Subcutaneous abdominal adipose tissue (tissue), 5 donors: ENCODE results near the gene CTIF.
A peak's percentile ranks its signal among the peaks of the same experiment; 100 is the strongest.

ENCODE experiments used
- H3K27ac ChIP-seq: one replicate; pipeline ENCODE4 v1.7.0; 2013; ENCODE audit warnings: low read depth, mild to moderate bottlenecking, inconsistent platforms, low read length, moderate library complexity
- H3K27me3 ChIP-seq, 5 donors: one replicate each; pipeline ENCODE4 v1.7.0; 2013; ENCODE audit warnings: low read length in 5 of 5, inconsistent platforms in 1 of 5; ENCODE audit not compliant: control insufficient read depth in 5 of 5, insufficient read depth in 4 of 5
- H3K36me3 ChIP-seq, 5 donors: one replicate each; pipeline ENCODE4 v1.7.0; 2013; ENCODE audit warnings: low read length in 5 of 5; ENCODE audit not compliant: control insufficient read depth in 5 of 5, insufficient read depth in 5 of 5
- H3K4me1 ChIP-seq, 5 donors: one replicate each; pipeline ENCODE4 v1.7.0; 2013; ENCODE audit warnings: low read length in 5 of 5, mild to moderate bottlenecking in 3 of 5, moderate library complexity in 1 of 5; ENCODE audit not compliant: control insufficient read depth in 5 of 5, insufficient read depth in 5 of 5
- H3K4me3 ChIP-seq, 5 donors: one replicate each; pipeline ENCODE4 v1.7.0; 2013; ENCODE audit warnings: low read length in 5 of 5, low read depth in 1 of 5
- H3K9ac ChIP-seq, 5 donors: one replicate each; pipeline ENCODE4 v1.7.0; 2013; ENCODE audit warnings: low read length in 5 of 5, mild to moderate bottlenecking in 4 of 5, moderate library complexity in 3 of 5
- H3K9me3 ChIP-seq, 5 donors: one replicate each; pipeline ENCODE4 v1.7.0; 2013; ENCODE audit warnings: low read length in 5 of 5; ENCODE audit not compliant: control insufficient read depth in 5 of 5
- donor health status: healthy.
- donor health status: healthy.
- donor health status: healthy.
- donor health status: healthy.
- donor health status: healthy.

The CTIF gene

GRCh38 chr18:48855422-48856377, 316.9 kb downstream of the CTIF start:
- Histone ChIP-seq H3K36me3 (peaks cover 0 to 37% (median 21%) of the 10 kb centered on the region in 5 donors), H3K27ac (no peak overlapping the region), H3K4me1 (peaks cover 3 to 69% (median 39%) of the 10 kb centered on the region in 5 donors), H3K9me3 (no peaks in the 10 kb centered on the region), H3K27me3 (no peaks in the 10 kb centered on the region), H3K9ac (no peak overlapping the region), H3K4me3 (no peak overlapping the region)

GRCh38 chr18:48857023-48857694, 318.3 kb downstream of the CTIF start:
- no peaks in the 10 kb centered on the region for H3K9me3 ChIP-seq
- peaks cover 0 to 39% (median 21%) of the 10 kb centered on the region in 5 donors for H3K36me3 ChIP-seq
- H3K27ac ChIP-seq: no peak overlapping the region
- no peak overlapping the region for H3K4me3 ChIP-seq
- H3K27me3 ChIP-seq: no peaks in the 10 kb centered on the region
- H3K4me1 ChIP-seq: peaks cover 2 to 64% (median 32%) of the 10 kb centered on the region in 5 donors
- H3K9ac ChIP-seq: no peak overlapping the region

DNA sequence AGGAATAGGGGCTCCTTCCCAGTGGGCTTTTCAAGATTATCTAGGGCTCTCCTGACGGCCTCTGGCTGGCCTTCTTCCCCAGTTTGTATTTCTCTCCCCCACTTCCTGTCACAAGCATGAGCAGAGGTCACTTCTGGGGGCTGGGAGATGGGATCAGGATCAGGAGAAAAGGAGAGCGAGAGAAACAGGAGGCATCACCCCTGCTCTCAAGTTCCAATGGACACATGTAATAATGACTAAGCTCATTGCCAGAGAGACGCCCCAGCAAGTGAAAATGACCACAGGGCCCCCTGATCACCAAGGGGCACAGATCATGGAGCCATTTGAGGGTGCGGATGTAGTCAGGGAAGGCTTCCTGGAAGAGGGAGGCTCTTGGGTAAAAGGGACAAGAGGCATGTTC, 319.8 kb downstream of the CTIF start:
- Histone ChIP-seq H3K4me1 (peaks cover 2 to 64% (median 38%) of the 10 kb centered on the region in 5 donors), H3K4me3 (no peak overlapping the region), H3K36me3 (peaks cover 0 to 44% (median 21%) of the 10 kb centered on the region in 5 donors), H3K9ac (peak overlapping the region in 1 of 5 donors; percentile 38), H3K9me3 (no peaks in the 10 kb centered on the region), H3K27me3 (no peaks in the 10 kb centered on the region), H3K27ac (peak overlapping the region; percentile 75)

- Histone ChIP-seq H3K27me3 (no peaks in the 10 kb centered on the region), H3K4me3 (no peak overlapping the region), H3K27ac (peak overlapping the region; percentile 92), H3K36me3 (peaks cover 0 to 44% (median 21%) of the 10 kb centered on the region in 5 donors), H3K9me3 (no peaks in the 10 kb centered on the region), H3K9ac (no peak overlapping the region), H3K4me1 (peaks cover 2 to 61% (median 37%) of the 10 kb centered on the region in 5 donors)
Measured at GRCh38 chr18:48859311-48860268, 320.8 kb downstream of the CTIF start.

DNA sequence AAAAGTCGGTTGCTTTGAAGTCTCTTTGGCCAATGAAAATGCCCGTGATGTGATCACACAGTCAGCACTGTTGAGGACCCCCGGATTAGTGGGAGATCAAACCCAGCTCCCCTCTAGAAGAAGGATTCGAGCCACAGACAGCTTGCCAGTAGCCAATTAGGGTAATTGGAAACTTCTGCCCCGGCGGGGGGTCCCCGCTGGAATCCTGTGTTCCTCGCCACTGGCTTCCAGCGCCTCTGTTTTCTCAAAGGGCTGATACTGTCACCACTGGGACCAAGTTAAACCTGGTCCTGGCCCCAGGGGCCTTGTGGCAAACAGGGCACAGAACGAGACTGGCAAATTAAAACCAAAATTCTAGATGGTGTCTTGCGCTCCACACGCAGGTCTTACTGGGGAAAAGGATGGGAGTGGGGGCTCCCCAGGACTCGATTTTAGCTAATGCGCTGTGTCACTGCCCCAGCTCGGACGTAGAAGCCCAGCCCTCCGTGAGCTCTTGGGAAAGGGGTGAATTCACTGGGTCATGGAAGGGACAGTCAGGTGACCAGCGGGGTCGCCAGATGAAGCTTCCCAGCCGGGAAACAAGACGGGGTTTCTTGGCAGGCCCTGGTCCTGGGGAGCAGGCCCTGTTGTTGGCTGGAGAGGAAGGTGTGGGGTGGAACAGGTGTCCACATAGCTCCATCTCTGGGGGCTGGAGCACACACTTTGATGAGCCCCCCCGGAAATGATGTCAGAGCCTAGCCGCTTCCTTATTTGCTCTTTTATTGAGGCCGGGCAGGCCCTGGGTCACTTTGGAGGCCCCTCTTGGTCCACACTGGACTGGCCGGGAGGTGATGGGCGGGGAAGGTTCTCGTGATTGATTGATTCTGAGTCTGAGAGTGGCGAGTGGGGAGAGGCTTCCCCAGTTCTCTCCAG, 321.7 kb downstream of the CTIF start:
- no peaks in the 10 kb centered on the region for H3K27me3 ChIP-seq
- H3K4me1 ChIP-seq: peaks cover 2 to 65% (median 37%) of the 10 kb centered on the region in 5 donors
- H3K27ac ChIP-seq: peak overlapping the region; percentile 92
- peaks cover 0 to 38% (median 18%) of the 10 kb centered on the region in 5 donors for H3K36me3 ChIP-seq
- H3K4me3 ChIP-seq: no peak overlapping the region
- H3K9me3 ChIP-seq: peaks cover 0 to 2% (median 0%) of the 10 kb centered on the region in 5 donors
- H3K9ac ChIP-seq: peak overlapping the region in 1 of 5 donors; percentile 15

DNA sequence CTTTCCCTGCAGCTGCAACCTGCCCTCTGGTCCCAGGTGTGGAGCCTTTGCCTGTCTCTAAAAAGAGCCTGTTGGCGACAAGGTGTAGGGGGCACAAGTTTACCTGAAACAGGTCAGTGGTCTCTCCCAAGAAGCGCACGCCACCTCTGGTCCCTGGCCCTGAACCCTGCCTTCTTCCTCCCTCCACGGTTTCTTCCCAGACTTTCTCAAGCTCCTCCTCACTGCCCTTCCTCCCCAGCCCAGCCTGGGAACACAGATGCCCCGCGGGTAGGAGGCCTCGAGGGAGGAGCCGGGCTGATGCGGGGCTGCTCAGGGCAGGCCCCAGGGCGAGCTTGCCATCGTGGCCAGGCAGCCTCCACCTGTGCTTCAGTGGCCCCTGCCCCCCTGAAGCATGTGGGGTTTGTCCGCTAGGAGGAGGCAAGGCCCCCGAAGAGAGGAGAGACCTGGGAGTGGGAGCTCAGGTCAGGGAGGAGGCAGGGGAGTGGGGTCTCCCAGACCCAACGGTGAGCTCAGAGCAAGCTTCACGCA, 322.4 kb downstream of the CTIF start:
- H3K27me3 ChIP-seq: no peaks in the 10 kb centered on the region
- H3K4me3 ChIP-seq: no peak overlapping the region
- H3K9me3 ChIP-seq: peaks cover 0 to 3% (median 0%) of the 10 kb centered on the region in 5 donors
- H3K4me1 ChIP-seq: peaks cover 2 to 66% (median 37%) of the 10 kb centered on the region in 5 donors
- H3K27ac ChIP-seq: peak overlapping the region; percentile 92
- H3K36me3 ChIP-seq: peaks cover 0 to 38% (median 17%) of the 10 kb centered on the region in 5 donors
- no peak overlapping the region for H3K9ac ChIP-seq

GRCh38 chr18:48862132-48862531, 323.3 kb downstream of the CTIF start:
- no peak overlapping the region for H3K4me3 ChIP-seq
- no peaks in the 10 kb centered on the region for H3K27me3 ChIP-seq
- H3K9ac ChIP-seq: peak overlapping the region in 1 of 5 donors; percentile 60
- H3K27ac ChIP-seq: peak overlapping the region; percentile 92
- peaks cover 0 to 34% (median 17%) of the 10 kb centered on the region in 5 donors for H3K36me3 ChIP-seq
- H3K4me1 ChIP-seq: peaks cover 5 to 74% (median 42%) of the 10 kb centered on the region in 5 donors
- peaks cover 0 to 4% (median 0%) of the 10 kb centered on the region in 5 donors for H3K9me3 ChIP-seq

DNA sequence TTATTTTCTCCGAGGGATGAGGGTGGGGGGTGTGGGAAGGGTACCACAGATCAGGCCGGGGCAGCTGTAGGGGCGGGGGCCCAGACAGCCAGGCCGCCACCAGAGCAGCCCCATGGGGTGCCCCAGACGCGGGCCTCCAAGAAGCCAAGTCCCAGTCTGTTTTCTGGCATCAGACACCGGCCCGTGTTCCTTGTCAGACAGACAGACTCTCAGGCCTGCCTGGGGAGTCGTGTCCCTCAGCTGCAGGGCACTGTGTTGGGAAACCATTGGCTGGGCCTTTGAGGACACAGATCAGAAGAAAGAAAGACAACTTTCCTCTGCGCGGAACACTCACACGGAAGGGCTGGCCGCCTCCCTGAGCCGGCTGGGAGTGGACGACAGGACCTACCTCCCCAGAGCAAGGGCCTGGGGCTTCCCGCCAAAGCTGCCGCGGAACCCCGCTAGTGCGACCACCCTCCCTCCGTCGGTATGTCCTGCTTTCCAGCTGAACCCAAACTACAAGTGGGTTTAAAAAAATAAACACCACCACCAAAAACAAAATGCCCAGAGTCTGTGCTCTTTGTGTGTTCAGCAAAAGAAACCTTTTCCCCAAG, 323.9 kb downstream of the CTIF start:
- Histone ChIP-seq H3K4me3 (no peak overlapping the region), H3K27me3 (no peaks in the 10 kb centered on the region), H3K9ac (peak overlapping the region in 2 of 5 donors; percentile 60 to 76), H3K27ac (peak overlapping the region; percentile 92), H3K4me1 (peaks cover 5 to 68% (median 41%) of the 10 kb centered on the region in 5 donors), H3K9me3 (peaks cover 0 to 4% (median 0%) of the 10 kb centered on the region in 5 donors), H3K36me3 (peaks cover 0 to 28% (median 12%) of the 10 kb centered on the region in 5 donors)
